Suprapubic skin (tissue), 4 donors: ENCODE results near the gene COBLL1. TPM values are rescaled to one million over a fixed set of nuclear protein-coding genes. Genes with fewer than 3 reads are reported as not detected.
"Not testable (repeated sequence)": the region's sequence is repeated elsewhere in the genome, so short reads cannot be mapped to it uniquely, and the experiment has no call there.

Experiments
- DNase-seq, 2 donors: peaks; one replicate each; pipeline ENCODE4 v3.0.0-alpha.2; 2019; ENCODE audit warnings: low spot score in 2 of 2
- H3K27ac ChIP-seq: fragments of 200-600 bp; sonication (generic); one replicate; pipeline ENCODE4 v1.5.1; 2019
- H3K27me3 ChIP-seq: fragments of 200-600 bp; sonication (generic); one replicate; pipeline ENCODE4 v1.5.1; 2019
- H3K36me3 ChIP-seq: fragments of 200-600 bp; sonication (generic); one replicate; pipeline ENCODE4 v1.5.1; 2019
- H3K4me1 ChIP-seq: fragments of 200-600 bp; sonication (generic); one replicate; pipeline ENCODE4 v1.5.1; 2019
- H3K4me3 ChIP-seq: fragments of 200-600 bp; sonication (generic); one replicate; pipeline ENCODE4 v1.5.1; 2019; ENCODE audit warnings: mild to moderate bottlenecking
- H3K9me3 ChIP-seq: fragments of 200-600 bp; sonication (generic); one replicate; pipeline ENCODE4 v1.5.1; 2019
- CTCF ChIP-seq, 2 donors: fragments of 200-600 bp in 1 of 2; fragments of 450-650 bp in 1 of 2; sonication (generic) in 1 of 2; IDR thresholded peaks; one replicate each; pipeline ENCODE4 v1.5.1; 2016 to 2019; ENCODE audit warnings: antibody characterized with exemption in 2 of 2, mild to moderate bottlenecking in 1 of 2, moderate library complexity in 1 of 2
- EP300 ChIP-seq: sonication (generic); formaldehyde crosslinking; IDR thresholded peaks from one replicate; pipeline ENCODE4 v1.6.1; 2017; ENCODE audit warnings: antibody characterized with exemption
- POLR2A ChIP-seq, 2 donors: fragments of 450-650 bp; IDR thresholded peaks; one replicate each; pipeline ENCODE4 v1.6.1; 2017; ENCODE audit warnings: antibody characterized with exemption in 2 of 2, mild to moderate bottlenecking in 2 of 2, moderate library complexity in 2 of 2
- POLR2AphosphoS5 ChIP-seq, 3 donors: sonication (generic); formaldehyde crosslinking; IDR thresholded peaks; one replicate each; pipeline ENCODE4 v1.6.1; 2017; ENCODE audit warnings: antibody characterized with exemption in 3 of 3
- WGBS: methylation state at CpG from one replicate; pipeline ENCODE4 v1.1.5; 2018; 5-methylcytosine and 5-hydroxymethylcytosine counted together
- total RNA-seq, 4 donors: library from RNA; depleted of rRNA; stranded (reverse); fragments of >200 nt; gene quantifications; one replicate each; pipeline ENCODE4 v1.1.0, GENCODE V29; 2016

COBLL1 gene
- total RNA-seq, 4 donors from 2014 or later = 36.2 to 170 (median 61.0) TPM

- no peak for TF ChIP-seq POLR2A (IDR thresholded peaks at IDR 0.05)
- TF ChIP-seq EP300 = no peak
- no peak for TF ChIP-seq POLR2AphosphoS5 (IDR thresholded peaks at IDR 0.05)
- no peak for TF ChIP-seq CTCF (IDR thresholded peaks at IDR 0.05)
- Histone ChIP-seq H3K27ac (no peak overlapping the region), H3K27me3 (no peaks in the 10 kb centered on the region), H3K9me3 (no peaks in the 10 kb centered on the region), H3K4me1 (no peaks in the 10 kb centered on the region), H3K36me3 (peaks cover 3% of the 10 kb centered on the region), H3K4me3 (no peak overlapping the region)
- DNase-seq = no peak
- 85% methylated on average over 1 of the region's 1 CpG for WGBS
Observed at GRCh38 chr2:164714471-164714870, 127.2 kb downstream of the COBLL1 start.

- Histone ChIP-seq H3K4me3 (no peak overlapping the region), H3K9me3 (no peaks in the 10 kb centered on the region), H3K4me1 (no peaks in the 10 kb centered on the region), H3K36me3 (no peaks in the 10 kb centered on the region), H3K27me3 (no peaks in the 10 kb centered on the region), H3K27ac (no peak overlapping the region)
- no peak for TF ChIP-seq POLR2A (IDR thresholded peaks at IDR 0.05)
- no peak for TF ChIP-seq POLR2AphosphoS5 (IDR thresholded peaks at IDR 0.05)
- TF ChIP-seq CTCF (IDR thresholded peaks at IDR 0.05) = no peak
- TF ChIP-seq EP300 = no peak
- no peak for DNase-seq
- 78% methylated on average over 1 of the region's 1 CpG for WGBS
Observed at GRCh38 chr2:164711766-164712138, 129.9 kb downstream of the COBLL1 start.

- Histone ChIP-seq H3K4me3 (no peak overlapping the region), H3K4me1 (no peaks in the 10 kb centered on the region), H3K9me3 (no peaks in the 10 kb centered on the region), H3K36me3 (no peaks in the 10 kb centered on the region), H3K27ac (no peak overlapping the region), H3K27me3 (no peaks in the 10 kb centered on the region)
- TF ChIP-seq POLR2A (IDR thresholded peaks at IDR 0.05) (no peak), EP300 (no peak)
- DNase-seq = no peak
- 97% methylated on average over 6 of the region's 6 CpGs for WGBS
Observed at GRCh38 chr2:164710837-164711765, 130.5 kb downstream of the COBLL1 start.

- not testable (repeated sequence) for H3K4me3 ChIP-seq, H3K9me3 ChIP-seq, H3K4me1 ChIP-seq, H3K27ac ChIP-seq, DNase-seq, H3K36me3 ChIP-seq, H3K27me3 ChIP-seq
- WGBS = 93% methylated on average over 10 of the region's 10 CpGs
Observed at GRCh38 chr2:164710252-164710836, 131.3 kb downstream of the COBLL1 start.

GRCh38 chr2:164706522-164706921, 135.1 kb downstream of the COBLL1 start:
- no peak overlapping the region for H3K4me3 ChIP-seq
- H3K27me3 ChIP-seq = no peaks in the 10 kb centered on the region
- no peaks in the 10 kb centered on the region for H3K4me1 ChIP-seq
- peaks cover 9% of the 10 kb centered on the region for H3K36me3 ChIP-seq
- no peak overlapping the region for H3K27ac ChIP-seq
- TF ChIP-seq CTCF (IDR thresholded peaks at IDR 0.05) (no peak), EP300 (no peak), POLR2AphosphoS5 (IDR thresholded peaks at IDR 0.05) (no peak), POLR2A (IDR thresholded peaks at IDR 0.05) (no peak)
- H3K9me3 ChIP-seq = no peaks in the 10 kb centered on the region
- DNase-seq = no peak

GRCh38 chr2:164705412-164706167, 136.0 kb downstream of the COBLL1 start:
- H3K27ac ChIP-seq = no peak overlapping the region
- no peaks in the 10 kb centered on the region for H3K27me3 ChIP-seq
- H3K4me3 ChIP-seq = no peak overlapping the region
- H3K9me3 ChIP-seq = no peaks in the 10 kb centered on the region
- no peak for DNase-seq
- peaks cover 9% of the 10 kb centered on the region for H3K36me3 ChIP-seq
- WGBS = 93% methylated on average over 12 of the region's 12 CpGs
- no peaks in the 10 kb centered on the region for H3K4me1 ChIP-seq
- TF ChIP-seq POLR2A (IDR thresholded peaks at IDR 0.05) (no peak), POLR2AphosphoS5 (IDR thresholded peaks at IDR 0.05) (no peak), CTCF (IDR thresholded peaks at IDR 0.05) (no peak), EP300 (no peak)
